IMR-90 (cell line): ENCODE measurements around the gene TMEM74B. TPM values are rescaled to one million over a fixed set of nuclear protein-coding genes. Genes with fewer than 3 reads are reported as not detected.

ENCODE experiments used
- ATAC-seq: fragments of 200-7000 bp; cut with Tn5 transposase; 2 replicates; pipeline ENCODE4 v1.9.1; 2020; ENCODE audit warnings: low read depth, mild to moderate bottlenecking, moderate library complexity
- BruUV-seq: library from RNA; stranded (reverse); fragments of 400-500 nt; replicated peaks from 2 replicates; lab custom pipeline; 2021; lab: Mats Ljungman, UMichigan
- CTCF ChIA-PET: fragments of 300-600 bp; formaldehyde crosslinking; extraction: SDS; loops from one replicate; lab custom pipeline; 2021; ENCODE audit warnings: antibody characterized with exemption; lab: Yijun Ruan, JAX
- POLR2A ChIA-PET: fragments of 300-600 bp; sonication (Branson Sonifier 250); formaldehyde crosslinking; loops from one replicate; lab custom pipeline; 2022; ENCODE audit warnings: antibody characterized with exemption; ENCODE audit not compliant: unreplicated experiment; lab: Charles Lee
- DNase-seq: peaks from one replicate; pipeline ENCODE4 v3.0.0; 2013
- H2AFZ ChIP-seq: replicated peaks from 2 replicates; pipeline ENCODE3; 2013; ENCODE audit warnings: low read length, mild to moderate bottlenecking; ENCODE audit not compliant: poor library complexity
- H2AK5ac ChIP-seq: 2 replicates; pipeline ENCODE4 v1.6.1; 2013; ENCODE audit warnings: low read depth, low read length, inconsistent platforms
- H2AK9ac ChIP-seq: replicated peaks from 2 replicates; pipeline ENCODE3; 2013; ENCODE audit warnings: mild to moderate bottlenecking, low read depth, low read length, moderate library complexity; ENCODE audit not compliant: poor library complexity
- H2BK120ac ChIP-seq: 2 replicates; pipeline ENCODE4 v1.6.1; 2013; ENCODE audit warnings: low read depth, low read length, inconsistent platforms
- H2BK15ac ChIP-seq: 3 replicates; pipeline ENCODE4 v1.6.1; 2013; ENCODE audit warnings: low read depth, low read length, inconsistent platforms
- H2BK20ac ChIP-seq: 2 replicates; pipeline ENCODE4 v1.6.1; 2013; ENCODE audit warnings: low read depth, mild to moderate bottlenecking, inconsistent platforms, low read length, moderate library complexity
- H2BK5ac ChIP-seq: 2 replicates; pipeline ENCODE4 v1.6.1; 2013; ENCODE audit warnings: mild to moderate bottlenecking, low read depth, low read length, inconsistent platforms; ENCODE audit not compliant: poor library complexity, severe bottlenecking
- H3K14ac ChIP-seq: replicated peaks from 2 replicates; pipeline ENCODE4 v1.6.1; 2013; ENCODE audit warnings: low read depth, low read length, inconsistent platforms
- H3K18ac ChIP-seq: 2 replicates; pipeline ENCODE4 v1.6.1; 2013; ENCODE audit warnings: low read depth, low read length, control low read depth
- H3K23ac ChIP-seq: 2 replicates; pipeline ENCODE4 v1.6.1; 2013; ENCODE audit warnings: low read depth, low read length, inconsistent platforms
- H3K27ac ChIP-seq: 2 replicates; pipeline ENCODE4 v1.5.1; 2013; ENCODE audit warnings: mild to moderate bottlenecking, control low read depth, low read length; ENCODE audit not compliant: insufficient read depth
- H3K27me3 ChIP-seq: 2 replicates; pipeline ENCODE4 v1.6.1; 2013; ENCODE audit warnings: low read length; ENCODE audit not compliant: control insufficient read depth, insufficient read depth
- H3K36me3 ChIP-seq: 2 replicates; pipeline ENCODE4 v1.6.1; 2013; ENCODE audit warnings: low read length, mixed read lengths; ENCODE audit not compliant: control insufficient read depth, insufficient read depth
- H3K4ac ChIP-seq: 2 replicates; pipeline ENCODE4 v1.6.1; 2013; ENCODE audit warnings: low read depth, low read length, inconsistent platforms
- H3K4me1 ChIP-seq: 2 replicates; pipeline ENCODE4 v1.6.1; 2013; ENCODE audit warnings: low read length, mixed read lengths; ENCODE audit not compliant: control insufficient read depth, insufficient read depth
- H3K4me2 ChIP-seq: 2 replicates; pipeline ENCODE4 v1.6.1; 2013; ENCODE audit warnings: low read depth, mild to moderate bottlenecking, control low read depth, low read length, moderate library complexity
- H3K4me3 ChIP-seq: 2 replicates; pipeline ENCODE4 v1.5.1; 2013; ENCODE audit warnings: low read depth, mild to moderate bottlenecking, control low read depth, low read length, moderate library complexity; ENCODE audit not compliant: insufficient read depth
- H3K56ac ChIP-seq: 2 replicates; pipeline ENCODE4 v1.6.1; 2013; ENCODE audit warnings: low read length, inconsistent platforms; ENCODE audit not compliant: insufficient read depth; ENCODE audit errors: extremely low read depth
- H3K79me1 ChIP-seq, 2 experiments: 2 replicates each; pipeline ENCODE4 v1.6.1; 2013; ENCODE audit warnings: low read length in 2 of 2, inconsistent platforms in 1 of 2, low read depth in 1 of 2
- H3K9ac ChIP-seq: 2 replicates; pipeline ENCODE4 v1.6.1; 2013; ENCODE audit warnings: low read depth, low read length, control low read depth
- H3K9me1 ChIP-seq: 2 replicates; pipeline ENCODE4 v1.6.1; 2013; ENCODE audit warnings: low read length, inconsistent platforms; ENCODE audit not compliant: insufficient read depth
- H3K9me3 ChIP-seq: 2 replicates; pipeline ENCODE4 v1.6.1; 2013; ENCODE audit warnings: low read length; ENCODE audit not compliant: control insufficient read depth, insufficient read depth
- H4K20me1 ChIP-seq: 2 replicates; pipeline ENCODE4 v1.6.1; 2013; ENCODE audit warnings: low read length, inconsistent platforms; ENCODE audit not compliant: insufficient read depth
- H4K5ac ChIP-seq: 2 replicates; pipeline ENCODE4 v1.6.1; 2013; ENCODE audit warnings: mild to moderate bottlenecking, low read depth, low read length, control low read depth
- H4K8ac ChIP-seq, 2 experiments: 2 replicates each; pipeline ENCODE4 v1.6.1; 2013; ENCODE audit warnings: low read depth in 2 of 2, low read length in 2 of 2, control low read depth in 1 of 2, inconsistent platforms in 1 of 2
- H4K91ac ChIP-seq: 2 replicates; pipeline ENCODE4 v1.6.1; 2013; ENCODE audit warnings: low read depth, low read length, inconsistent platforms; ENCODE audit not compliant: insufficient read depth
- BHLHE40 ChIP-seq: fragments of 150-350 bp; IDR thresholded peaks from 2 replicates; pipeline ENCODE4 v1.6.1; 2016; ENCODE audit warnings: mild to moderate bottlenecking, low read depth, low read length
- CEBPB ChIP-seq: IDR thresholded peaks from 2 replicates; pipeline ENCODE4 v1.6.1; 2012; ENCODE audit warnings: low read depth, low read length, improper control_type of control experiment
- FOS ChIP-seq: fragments of 150-350 bp; IDR thresholded peaks from 2 replicates; pipeline ENCODE4 v1.6.1; 2016; ENCODE audit warnings: low read depth, low read length
- MAFK ChIP-seq: IDR thresholded peaks from 2 replicates; pipeline ENCODE4 v1.6.1; 2012; ENCODE audit warnings: low read depth, low read length, improper control_type of control experiment
- MAZ ChIP-seq: IDR thresholded peaks from 2 replicates; pipeline ENCODE4 v1.6.1; 2012; ENCODE audit warnings: low read depth, mild to moderate bottlenecking, low read length, improper control_type of control experiment, moderate library complexity, borderline replicate concordance
- MXI1 ChIP-seq: IDR thresholded peaks from 2 replicates; pipeline ENCODE4 v1.6.1; 2012; ENCODE audit warnings: low read depth, mild to moderate bottlenecking, low read length, moderate library complexity, borderline replicate concordance
- NFE2L2 ChIP-seq: fragments of 150-350 bp; IDR thresholded peaks from 2 replicates; pipeline ENCODE4 v1.6.1; 2016; ENCODE audit warnings: low read depth, mild to moderate bottlenecking, low read length
- POLR2A ChIP-seq: IDR thresholded peaks from 2 replicates; pipeline ENCODE4 v1.6.1; 2012; ENCODE audit warnings: mild to moderate bottlenecking, low read depth, low read length
- RAD21 ChIP-seq: IDR thresholded peaks from 2 replicates; pipeline ENCODE4 v1.6.1; 2012; ENCODE audit warnings: low read length, improper control_type of control experiment
- RCOR1 ChIP-seq: IDR thresholded peaks from 2 replicates; pipeline ENCODE4 v1.6.1; 2012; ENCODE audit warnings: mild to moderate bottlenecking, low read length, improper control_type of control experiment; ENCODE audit not compliant: insufficient replicate concordance
- RFX5 ChIP-seq: IDR thresholded peaks from 2 replicates; pipeline ENCODE4 v1.8.0; 2012; ENCODE audit warnings: low read depth, mild to moderate bottlenecking, low read length, moderate library complexity
- SMC3 ChIP-seq: fragments of 150-350 bp; IDR thresholded peaks from 2 replicates; pipeline ENCODE4 v1.6.1; 2016; ENCODE audit warnings: low read depth, mild to moderate bottlenecking, antibody characterized with exemption, low read length, moderate library complexity
- WGBS, 2 experiments: methylation state at CpG; one replicate each; pipeline versions ENCODE4 v1.1.5 to v1.1.7; 2013; ENCODE audit warnings: missing lambda C conversion rate in 2 of 2; ENCODE audit not compliant: insufficient read length in 1 of 2; ENCODE audit errors: extremely low coverage in 2 of 2; 5-methylcytosine and 5-hydroxymethylcytosine counted together
- dilution Hi-C: fragments of 300-500 bp; cut with HindIII; formaldehyde crosslinking; loops from one replicate; pipeline ENCODE4 v1.14.3; 2018; ENCODE audit warnings: low sequenced_read_pairs; ENCODE audit not compliant: unreplicated experiment
- in situ Hi-C: fragments of 300-500 bp; cut with MboI; formaldehyde crosslinking; loops from 3 replicates; pipeline ENCODE4 v1.14.3; 2019; ENCODE audit warnings: low sequenced_read_pairs, inconsistent platforms, mixed read lengths
- intact Hi-C: fragments of 100-400 bp; cut with micrococcal nuclease; formaldehyde crosslinking; loops from 2 replicates; pipeline ENCODE4 v1.10.0; 2022
- polyA plus RNA-seq, 3 experiments: library from polyadenylated mRNA; depleted of rRNA; stranded (reverse); fragments of >200 nt; gene quantifications; 2 replicates each; pipeline ENCODE4 v1.2.3, GENCODE V29; 2012; ENCODE audit warnings: low replicate concordance in 1 of 3
- total RNA-seq: library from RNA; depleted of rRNA; stranded (reverse); fragments of >200 nt; gene quantifications from 2 replicates; pipeline ENCODE4 v1.2.3, GENCODE V29; 2012
- TF ChIP-seq, protein P1 (sequence below): fragments of 150-350 bp; IDR thresholded peaks from 2 replicates; pipeline ENCODE4 v1.6.1; 2017; ENCODE audit warnings: mild to moderate bottlenecking, antibody characterized with exemption, low read length, low read depth
- TF ChIP-seq, protein P2 (sequence below): fragments of 150-350 bp; IDR thresholded peaks from 2 replicates; pipeline ENCODE4 v1.6.1; 2016; ENCODE audit warnings: low read depth, mild to moderate bottlenecking, low read length, moderate library complexity, borderline replicate concordance
- TF ChIP-seq, protein P3 (sequence below): conservative IDR thresholded peaks from 2 replicates; pipeline ENCODE4 v1.5.1; 2012; ENCODE audit warnings: mild to moderate bottlenecking, low read depth, low read length, improper control_type of control experiment

Gene TMEM74B
- total and polyA plus RNA-seq, 2 of the 4 experiments (the other 2 are of a cell fraction): 0.03 TPM; not detected in 1

DNA sequence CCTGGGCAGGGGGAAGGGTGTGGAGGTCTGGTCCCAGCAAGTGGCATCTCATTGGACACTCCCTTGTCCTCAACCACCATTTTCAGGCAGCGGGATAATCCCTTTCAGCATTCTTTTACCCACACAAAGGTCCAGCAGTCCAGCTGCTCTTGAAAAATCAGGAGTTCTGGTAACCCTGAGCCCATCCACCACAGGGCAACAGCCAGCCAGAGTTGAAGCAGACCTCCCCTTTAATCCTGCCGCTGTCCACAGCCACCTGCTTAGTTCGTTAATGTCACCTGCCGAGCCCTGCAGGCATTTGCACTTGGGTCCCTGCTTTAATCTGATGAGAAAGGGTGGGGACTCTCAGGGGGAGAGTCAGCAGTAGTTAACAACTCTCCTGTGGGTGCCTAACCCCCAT, 11.1 kb downstream of the TMEM74B start:
- WGBS, 2 experiments: no CpG with 5 or more reads among the region's 4 CpGs

More for the DNA sequence above, 11.1 kb downstream of the TMEM74B start:
- Histone ChIP-seq H3K18ac (no peak overlapping the region), H2BK20ac (no peak overlapping the region), H3K14ac (no peak overlapping the region), H3K9me3 (no peaks in the 10 kb centered on the region), H3K4me3 (no peak overlapping the region), H2BK5ac (no peak overlapping the region), H3K27me3 (no peaks in the 10 kb centered on the region), H4K5ac (no peak overlapping the region), H3K36me3 (peaks cover 20% of the 10 kb centered on the region), H3K23ac (no peak overlapping the region), H2AFZ (no peak overlapping the region), H3K9me1 (peaks cover 24% of the 10 kb centered on the region), H3K27ac (no peak overlapping the region), H4K8ac (no peak overlapping the region), H3K4ac (no peak overlapping the region), H3K9ac (no peak overlapping the region), H3K79me1 (no peaks in the 10 kb centered on the region), H2AK5ac (no peak overlapping the region), H4K91ac (no peak overlapping the region), H2BK15ac (no peak overlapping the region), H2BK120ac (no peak overlapping the region), H3K4me2 (no peak overlapping the region), H3K56ac (no peak overlapping the region), H4K20me1 (peaks cover 17% of the 10 kb centered on the region; the same call in 1 of the 2 replicates), H2AK9ac (no peak overlapping the region), H3K4me1 (no peaks in the 10 kb centered on the region)
- no peak for DNase-seq
- no peak for ATAC-seq
- ChIA-PET POLR2A (no interaction called here), CTCF (no interaction called here)
- in situ Hi-C loops: no loop called here
- BruUV-seq: no TSS peak
- TF ChIP-seq MAZ (no peak), POLR2A (no peak), RAD21 (no peak), CEBPB (no peak), RCOR1 (no peak), RFX5 (no peak), MAFK (no peak), MXI1 (no peak), NFE2L2 (no peak), FOS (no peak), SMC3 (no peak), BHLHE40 (no peak)
- TF ChIP-seq, protein P1, sequence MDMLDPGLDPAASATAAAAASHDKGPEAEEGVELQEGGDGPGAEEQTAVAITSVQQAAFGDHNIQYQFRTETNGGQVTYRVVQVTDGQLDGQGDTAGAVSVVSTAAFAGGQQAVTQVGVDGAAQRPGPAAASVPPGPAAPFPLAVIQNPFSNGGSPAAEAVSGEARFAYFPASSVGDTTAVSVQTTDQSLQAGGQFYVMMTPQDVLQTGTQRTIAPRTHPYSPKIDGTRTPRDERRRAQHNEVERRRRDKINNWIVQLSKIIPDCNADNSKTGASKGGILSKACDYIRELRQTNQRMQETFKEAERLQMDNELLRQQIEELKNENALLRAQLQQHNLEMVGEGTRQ: no peak
- TF ChIP-seq, protein P2, sequence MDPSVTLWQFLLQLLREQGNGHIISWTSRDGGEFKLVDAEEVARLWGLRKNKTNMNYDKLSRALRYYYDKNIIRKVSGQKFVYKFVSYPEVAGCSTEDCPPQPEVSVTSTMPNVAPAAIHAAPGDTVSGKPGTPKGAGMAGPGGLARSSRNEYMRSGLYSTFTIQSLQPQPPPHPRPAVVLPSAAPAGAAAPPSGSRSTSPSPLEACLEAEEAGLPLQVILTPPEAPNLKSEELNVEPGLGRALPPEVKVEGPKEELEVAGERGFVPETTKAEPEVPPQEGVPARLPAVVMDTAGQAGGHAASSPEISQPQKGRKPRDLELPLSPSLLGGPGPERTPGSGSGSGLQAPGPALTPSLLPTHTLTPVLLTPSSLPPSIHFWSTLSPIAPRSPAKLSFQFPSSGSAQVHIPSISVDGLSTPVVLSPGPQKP: no peak
- TF ChIP-seq, protein P3, sequence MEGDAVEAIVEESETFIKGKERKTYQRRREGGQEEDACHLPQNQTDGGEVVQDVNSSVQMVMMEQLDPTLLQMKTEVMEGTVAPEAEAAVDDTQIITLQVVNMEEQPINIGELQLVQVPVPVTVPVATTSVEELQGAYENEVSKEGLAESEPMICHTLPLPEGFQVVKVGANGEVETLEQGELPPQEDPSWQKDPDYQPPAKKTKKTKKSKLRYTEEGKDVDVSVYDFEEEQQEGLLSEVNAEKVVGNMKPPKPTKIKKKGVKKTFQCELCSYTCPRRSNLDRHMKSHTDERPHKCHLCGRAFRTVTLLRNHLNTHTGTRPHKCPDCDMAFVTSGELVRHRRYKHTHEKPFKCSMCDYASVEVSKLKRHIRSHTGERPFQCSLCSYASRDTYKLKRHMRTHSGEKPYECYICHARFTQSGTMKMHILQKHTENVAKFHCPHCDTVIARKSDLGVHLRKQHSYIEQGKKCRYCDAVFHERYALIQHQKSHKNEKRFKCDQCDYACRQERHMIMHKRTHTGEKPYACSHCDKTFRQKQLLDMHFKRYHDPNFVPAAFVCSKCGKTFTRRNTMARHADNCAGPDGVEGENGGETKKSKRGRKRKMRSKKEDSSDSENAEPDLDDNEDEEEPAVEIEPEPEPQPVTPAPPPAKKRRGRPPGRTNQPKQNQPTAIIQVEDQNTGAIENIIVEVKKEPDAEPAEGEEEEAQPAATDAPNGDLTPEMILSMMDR: no peak
- dilution Hi-C loops: no loop called here
- intact Hi-C loops: no loop called here
